H1 (cell line): ENCODE results near the gene CRABP2. TPM values are rescaled to one million over a fixed set of nuclear protein-coding genes. Genes with fewer than 3 reads are reported as not detected.

Experiments used
- CTCF ChIA-PET: fragments of 300-600 bp; sonication (Branson Sonifier 250); formaldehyde crosslinking; loops from one replicate; lab custom pipeline; 2021; ENCODE audit not compliant: partially characterized antibody; lab: Charles Lee
- POLR2A ChIA-PET: fragments of 300-600 bp; sonication (Branson Sonifier 250); formaldehyde crosslinking; loops from one replicate; lab custom pipeline; 2021; ENCODE audit warnings: inconsistent platforms; ENCODE audit not compliant: partially characterized antibody; lab: Charles Lee
- DNase-seq, 2 experiments: peaks; one replicate each; pipeline versions ENCODE4 v3.0.0 to v3.0.0-alpha.2; 2010 to 2022; ENCODE audit warnings: low spot score in 2 of 2, low read depth in 1 of 2, mixed read lengths in 1 of 2
- FAIRE-seq: peaks from 2 replicates; lab custom pipeline; 2011; peaks lifted over from hg19 to GRCh38; lab: Jason Lieb, UNC
- H2AFZ ChIP-seq: 2 replicates; pipeline ENCODE4 v1.8.1; 2012; ENCODE audit warnings: low read length, inconsistent platforms
- H2AK5ac ChIP-seq: 2 replicates; pipeline ENCODE4 v1.6.1; 2013; ENCODE audit warnings: low read depth, low read length
- H2BK120ac ChIP-seq: replicated peaks from 2 replicates; pipeline ENCODE3; 2013; ENCODE audit warnings: low read depth, low read length, inconsistent platforms
- H2BK12ac ChIP-seq: 2 replicates; pipeline ENCODE4 v1.6.1; 2013; ENCODE audit warnings: low read depth, low read length
- H2BK15ac ChIP-seq: 2 replicates; pipeline ENCODE4 v1.6.1; 2013; ENCODE audit warnings: low read length
- H2BK20ac ChIP-seq: 2 replicates; pipeline ENCODE4 v1.6.1; 2013; ENCODE audit warnings: low read length
- H2BK5ac ChIP-seq: 2 replicates; pipeline ENCODE4 v1.6.1; 2013; ENCODE audit warnings: low read depth, low read length
- H3K14ac ChIP-seq: 2 replicates; pipeline ENCODE4 v1.6.1; 2013; ENCODE audit warnings: inconsistent platforms; ENCODE audit not compliant: insufficient read length
- H3K18ac ChIP-seq: 2 replicates; pipeline ENCODE4 v1.6.1; 2013; ENCODE audit warnings: low read length; ENCODE audit errors: extremely low read depth
- H3K23ac ChIP-seq: 2 replicates; pipeline ENCODE4 v1.6.1; 2013; ENCODE audit warnings: inconsistent platforms; ENCODE audit not compliant: insufficient read length
- H3K23me2 ChIP-seq: 2 replicates; pipeline ENCODE4 v1.6.1; 2013; ENCODE audit warnings: low read depth, low read length
- H3K27ac ChIP-seq: 2 replicates; pipeline ENCODE4 v1.6.1; 2011; ENCODE audit warnings: low read depth, low read length, inconsistent platforms
- H3K27me3 ChIP-seq, 4 experiments: replicated peaks in 1 of 4; 1 replicate in 1 of 4; 2 replicates in 3 of 4; pipeline versions ENCODE4 v1.6.1 to v1.8.1; 2011 to 2013; ENCODE audit warnings: low read length in 3 of 4, mild to moderate bottlenecking in 3 of 4, inconsistent platforms in 2 of 4, mixed read lengths in 2 of 4, moderate library complexity in 1 of 4; ENCODE audit not compliant: control insufficient read depth in 3 of 4, insufficient read depth in 3 of 4; ENCODE audit errors: extremely low read depth in 1 of 4
- H3K36me3 ChIP-seq, 4 experiments: 2 replicates each; pipeline versions ENCODE4 v1.6.1 to v1.8.1; 2011 to 2013; ENCODE audit warnings: mild to moderate bottlenecking in 4 of 4, low read length in 3 of 4, moderate library complexity in 2 of 4, control low read depth in 1 of 4, inconsistent platforms in 1 of 4; ENCODE audit not compliant: insufficient read depth in 4 of 4, control insufficient read depth in 2 of 4
- H3K4ac ChIP-seq: replicated peaks from 2 replicates; pipeline ENCODE3; 2013; ENCODE audit warnings: low read length, low read depth, mixed read lengths, inconsistent platforms; ENCODE audit not compliant: insufficient read length
- H3K4me1 ChIP-seq, 4 experiments: replicated peaks in 1 of 4; 1 replicate in 1 of 4; 2 replicates in 3 of 4; pipeline versions ENCODE4 v1.6.1 to v1.8.1; 2011 to 2013; ENCODE audit warnings: low read length in 3 of 4, inconsistent platforms in 2 of 4, mixed read lengths in 1 of 4; ENCODE audit not compliant: insufficient read depth in 4 of 4, control insufficient read depth in 3 of 4
- H3K4me2 ChIP-seq, 2 experiments: 2 replicates each; pipeline versions ENCODE4 v1.6.1 to v1.8.1; 2011 to 2013; ENCODE audit warnings: low read depth in 2 of 2, low read length in 2 of 2, control low read depth in 1 of 2, inconsistent platforms in 1 of 2, mild to moderate bottlenecking in 1 of 2; ENCODE audit not compliant: insufficient read depth in 1 of 2
- H3K4me3 ChIP-seq, 4 experiments: fragments of 200-600, 300-600 bp in 1 of 4; sonication (generic), shearing (Covaris generic), sonication (Bioruptor Twin) in 1 of 4; 2 replicates each; pipeline versions ENCODE4 v1.5.1 to v1.8.1; 2011 to 2016; ENCODE audit warnings: low read length in 4 of 4, low read depth in 3 of 4, control low read depth in 2 of 4, inconsistent platforms in 2 of 4, mild to moderate bottlenecking in 2 of 4, mixed read lengths in 1 of 4, moderate library complexity in 1 of 4; ENCODE audit not compliant: insufficient read depth in 2 of 4; ENCODE audit errors: extremely low read depth in 1 of 4
- H3K56ac ChIP-seq: replicated peaks from 2 replicates; pipeline ENCODE3; 2013; ENCODE audit warnings: low read depth, mild to moderate bottlenecking, mixed read lengths, low read length, inconsistent platforms; ENCODE audit not compliant: insufficient read length
- H3K79me1 ChIP-seq: 2 replicates; pipeline ENCODE4 v1.6.1; 2013; ENCODE audit warnings: low read depth, low read length, control low read depth
- H3K79me2 ChIP-seq, 2 experiments: 2 replicates each; pipeline versions ENCODE4 v1.6.1 to v1.8.1; 2012 to 2013; ENCODE audit warnings: low read length in 2 of 2, mild to moderate bottlenecking in 2 of 2, inconsistent platforms in 1 of 2; ENCODE audit not compliant: insufficient read depth in 2 of 2, control insufficient read depth in 1 of 2
- H3K9ac ChIP-seq, 4 experiments: replicated peaks in 1 of 4; 1 replicate in 1 of 4; 2 replicates in 3 of 4; pipeline versions ENCODE4 v1.6.1 to v1.8.1; 2011 to 2013; ENCODE audit warnings: low read depth in 3 of 4, low read length in 3 of 4, control low read depth in 2 of 4, mild to moderate bottlenecking in 2 of 4, moderate library complexity in 2 of 4, inconsistent platforms in 1 of 4; ENCODE audit errors: extremely low read depth in 1 of 4
- H3K9me3 ChIP-seq, 2 experiments: 2 replicates each; pipeline versions ENCODE4 v1.6.1 to v1.8.1; 2012 to 2013; ENCODE audit warnings: mild to moderate bottlenecking in 2 of 2, moderate library complexity in 2 of 2, control low read depth in 1 of 2, inconsistent platforms in 1 of 2, low read depth in 1 of 2, low read length in 1 of 2, mixed read lengths in 1 of 2; ENCODE audit not compliant: insufficient read depth in 2 of 2
- H4K20me1 ChIP-seq, 2 experiments: replicated peaks in 1 of 2; 2 replicates each; pipeline versions ENCODE3 to v1.8.1; 2011 to 2013; ENCODE audit warnings: inconsistent platforms in 2 of 2, low read length in 2 of 2, mild to moderate bottlenecking in 1 of 2; ENCODE audit not compliant: insufficient read depth in 2 of 2, control insufficient read depth in 1 of 2
- H4K5ac ChIP-seq: 2 replicates; pipeline ENCODE4 v1.6.1; 2013; ENCODE audit warnings: low read length, low read depth, mixed read lengths, inconsistent platforms; ENCODE audit not compliant: insufficient read length
- H4K8ac ChIP-seq: 2 replicates; pipeline ENCODE4 v1.8.0; 2013; ENCODE audit warnings: mild to moderate bottlenecking, moderate library complexity, low read length, inconsistent platforms; ENCODE audit not compliant: insufficient read depth; ENCODE audit errors: extremely low read depth
- H4K91ac ChIP-seq: replicated peaks from 2 replicates; pipeline ENCODE3; 2013; ENCODE audit warnings: low read length, mixed read lengths, inconsistent platforms; ENCODE audit not compliant: insufficient read length
- MAFK ChIP-seq: IDR thresholded peaks from 2 replicates; pipeline ENCODE4 v1.6.1; 2012; ENCODE audit warnings: low read depth, mild to moderate bottlenecking, improper control_type of control experiment, low read length
- POLR2A ChIP-seq, 2 experiments: IDR thresholded peaks; 1 replicate in 1 of 2; 2 replicates in 1 of 2; pipeline ENCODE4 v1.6.1; 2011; ENCODE audit warnings: low read depth in 2 of 2, low read length in 2 of 2, mild to moderate bottlenecking in 2 of 2; ENCODE audit errors: control extremely low read depth in 1 of 2
- RBBP5 ChIP-seq: IDR thresholded peaks from 2 replicates; pipeline ENCODE4 v1.7.1; 2012; ENCODE audit warnings: low read depth, mild to moderate bottlenecking, inconsistent platforms, low read length, moderate library complexity, borderline replicate concordance
- RNF2 ChIP-seq: fragments of 200-900, 300-1000 bp; sonication (generic); IDR thresholded peaks from 2 replicates; pipeline ENCODE4 v1.7.1; 2016; ENCODE audit warnings: borderline replicate concordance, low read depth, mild to moderate bottlenecking, antibody characterized with exemption, low read length; ENCODE audit not compliant: poor library complexity, severe bottlenecking; ENCODE audit errors: missing control alignments
- WGBS, 2 experiments: shearing (Covaris generic) in 1 of 2; methylation state at CpG; one replicate each; pipeline versions ENCODE4 v1.1.6 to v1.1.7; 2013 to 2015; ENCODE audit warnings: low lambda C conversion rate in 2 of 2, mixed read lengths in 2 of 2, inconsistent platforms in 1 of 2, low coverage in 1 of 2, missing lambda C conversion rate in 1 of 2; ENCODE audit not compliant: insufficient replicate concordance in 2 of 2, insufficient coverage in 1 of 2, insufficient read length in 1 of 2; ENCODE audit errors: extremely low coverage in 1 of 2, missing lambda C conversion rate in 1 of 2; 5-methylcytosine and 5-hydroxymethylcytosine counted together
- polyA plus RNA-seq, 7 experiments: library from polyadenylated mRNA; depleted of rRNA in 3 of 7; stranded (reverse) in 5 of 7; unstranded in 2 of 7; fragments of >200 nt in 5 of 7; fragments of 200-250 nt in 2 of 7; gene quantifications; 1 replicate in 5 of 7; 2 replicates in 1 of 7; 4 replicates in 1 of 7; pipeline versions ENCODE4 v1.2.1 to v1.2.3, GENCODE V29; 2011 to 2013; ENCODE audit warnings: missing spikeins in 2 of 7, mixed read lengths in 2 of 7
- total RNA-seq: library from RNA; stranded (reverse); fragmentation: NEBNext Ultra II Directional; extraction: Animal tissue kit (Norgen Biotek cat#: 25700); gene quantifications from 2 replicates; pipeline ENCODE4 v1.2.1, GENCODE V29; 2021

CRABP2 gene
- total and polyA plus RNA-seq, 2 of the 8 experiments (the other 6 are each of a cell fraction or from before 2014, with no cell fraction given), result 69.2 to 119 TPM

DNA sequence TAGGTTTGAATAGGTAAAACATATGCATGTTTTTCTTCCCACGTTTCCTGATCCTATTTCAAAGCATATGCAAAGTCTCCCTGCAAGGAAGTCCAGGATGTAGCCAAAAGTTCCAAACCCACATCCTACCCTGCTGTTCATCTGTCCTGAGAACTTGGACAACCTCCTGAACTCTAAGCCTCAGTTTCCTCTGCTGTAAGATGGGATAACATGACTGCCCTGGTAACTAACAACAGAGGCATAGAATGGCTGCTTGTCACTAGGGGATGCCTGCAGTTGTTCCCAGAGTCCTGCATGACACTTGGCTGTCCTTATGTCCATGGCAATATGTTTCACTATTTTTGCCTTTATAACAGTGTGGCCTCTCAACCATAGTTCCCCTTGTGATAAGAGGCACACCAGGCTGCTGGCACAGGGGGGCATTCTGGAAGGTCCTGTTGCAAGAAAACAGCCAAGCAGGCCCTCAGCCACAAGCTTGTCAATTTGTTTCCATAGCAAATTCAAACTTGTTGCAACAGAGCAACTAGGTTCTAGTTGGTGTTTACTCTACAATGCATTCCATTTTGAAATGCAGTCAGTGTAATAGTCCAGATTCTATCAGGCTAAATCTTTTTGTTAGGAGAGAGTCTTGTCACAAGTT lies 47.6 kb upstream of the CRABP2 start:
- POLR2A ChIA-PET, result interaction anchor here (0.9 to 8.8 kb wide), 14 partner anchors 8 to 111 kb away, joined by 3 to 121 read pairs (median 8); partner anchors contain the start of genes BCAN, ISG20L2, METTL25B and MRPL24
- no peak overlapping the region for H2BK12ac ChIP-seq
- FAIRE-seq (no peak), DNase-seq (no peak)
- no peak overlapping the region for H2BK5ac ChIP-seq
- H3K27me3 ChIP-seq, result no peaks in the 10 kb centered on the region
- no peaks in the 10 kb centered on the region for H3K36me3 ChIP-seq
- no peak overlapping the region for H4K91ac ChIP-seq
- CTCF ChIA-PET, result interaction anchor here (0.8 to 3.2 kb wide), 14 partner anchors 10 to 125 kb away, joined by 3 to 26 read pairs (median 4); partner anchors contain the start of genes ISG20L2, METTL25B, NTRK1 and PRCC
- H4K5ac ChIP-seq, result no peak overlapping the region
- peaks cover 23 to 47% of the 10 kb centered on the region in 2 experiments for H3K79me2 ChIP-seq
- H3K27ac ChIP-seq, result no peak overlapping the region
- peak overlapping the region; percentile 63 to 73 for H3K4me2 ChIP-seq
- no peaks in the 10 kb centered on the region for H3K9me3 ChIP-seq
- no peak overlapping the region for H3K18ac ChIP-seq
- H3K56ac ChIP-seq, result no peak overlapping the region
- TF ChIP-seq MAFK (no peak), POLR2A (IDR thresholded peaks at IDR 0.05; ENCODE audit: control extremely low read depth in 1 of 2, low read depth in 2 of 2, low read length in 2 of 2) (no peak), RNF2 (no peak), RBBP5 (no peak)
- H3K4me3 ChIP-seq, result peak overlapping the region; percentile 3 to 100 (median 88); a peak in 7 of 8 replicates
- H3K79me1 ChIP-seq, result peaks cover 9% of the 10 kb centered on the region
- WGBS, 2 experiments, result 46% methylated on average over 1 of the region's 1 CpG; no CpG with 5 or more reads in 1 of the 2 experiments
- peaks cover 4% of the 10 kb centered on the region; the same call in 1 of the 2 replicates for H3K23me2 ChIP-seq
- no peak overlapping the region for H2AFZ ChIP-seq
- H2BK20ac ChIP-seq, result no peak overlapping the region
- H3K14ac ChIP-seq, result no peak overlapping the region
- H3K4ac ChIP-seq, result no peak overlapping the region
- peaks cover 18 to 32% (median 22%) of the 10 kb centered on the region in 4 experiments for H3K4me1 ChIP-seq
- H3K23ac ChIP-seq, result no peak overlapping the region
- H2BK15ac ChIP-seq, result no peak overlapping the region
- peaks cover 0 to 3% of the 10 kb centered on the region in 2 experiments for H4K20me1 ChIP-seq
- H2AK5ac ChIP-seq, result no peak overlapping the region
- H4K8ac ChIP-seq, result no peak overlapping the region
- H2BK120ac ChIP-seq, result no peak overlapping the region
- no peak overlapping the region; a peak in 1 of 7 replicates for H3K9ac ChIP-seq
